PC-9 (cell line): ENCODE measurements around the gene TENM4. TPM values are rescaled to one million over a fixed set of nuclear protein-coding genes. Genes with fewer than 3 reads are reported as not detected.

Experiments
- BruUV-seq: library from RNA; stranded (reverse); fragments of 400-500 nt; replicated peaks from 2 replicates; lab custom pipeline; 2021; lab: Mats Ljungman, UMichigan
- CTCF ChIA-PET: fragments of 300-600 bp; sonication (Branson Sonifier 250); formaldehyde crosslinking; loops from one replicate; lab custom pipeline; 2022; ENCODE audit warnings: antibody characterized with exemption; lab: Charles Lee
- POLR2A ChIA-PET: fragments of 300-600 bp; sonication (Branson Sonifier 250); formaldehyde crosslinking; loops from one replicate; lab custom pipeline; 2022; ENCODE audit warnings: antibody characterized with exemption; ENCODE audit not compliant: unreplicated experiment; lab: Charles Lee
- DNase-seq, 2 experiments: peaks; one replicate each; pipeline versions ENCODE4 v3.0.0 to v3.0.0-alpha.2; 2015 to 2022; ENCODE audit warnings: mixed read lengths in 1 of 2
- H2AFZ ChIP-seq: fragments of 200-600 bp; sonication (generic); 2 replicates; pipeline ENCODE4 v1.8.1; 2017; ENCODE audit warnings: antibody characterized with exemption
- H3F3A ChIP-seq: fragments of 200-600 bp; sonication (generic); 2 replicates; pipeline ENCODE4 v1.8.1; 2017; ENCODE audit warnings: antibody characterized with exemption, mild to moderate bottlenecking, low read depth; ENCODE audit not compliant: insufficient read depth
- H3K27ac ChIP-seq: fragments of 200-600 bp; sonication (generic); 2 replicates; pipeline ENCODE4 v1.6.1; 2016; ENCODE audit warnings: mixed run types
- H3K27me3 ChIP-seq: fragments of 200-600 bp; sonication (generic); 2 replicates; pipeline ENCODE4 v1.6.1; 2016; ENCODE audit warnings: low read depth, mixed run types; ENCODE audit not compliant: insufficient read depth
- H3K36me3 ChIP-seq: fragments of 200-600 bp; sonication (generic); 2 replicates; pipeline ENCODE4 v1.6.1; 2016; ENCODE audit warnings: low read depth, mixed run types
- H3K4me1 ChIP-seq: fragments of 200-600 bp; sonication (generic); replicated peaks from 2 replicates; pipeline ENCODE4 v1.6.1; 2016; ENCODE audit warnings: mixed run types; ENCODE audit not compliant: insufficient read depth
- H3K4me2 ChIP-seq: fragments of 200-600 bp; sonication (generic); 2 replicates; pipeline ENCODE4 v1.6.1; 2017; ENCODE audit warnings: mixed run types
- H3K4me3 ChIP-seq: fragments of 200-600 bp; sonication (generic); 2 replicates; pipeline ENCODE4 v1.6.1; 2016; ENCODE audit warnings: mixed run types
- H3K79me2 ChIP-seq: fragments of 200-600 bp; sonication (generic); 2 replicates; pipeline ENCODE4 v1.6.1; 2017; ENCODE audit warnings: low read depth, mixed run types
- H3K9me2 ChIP-seq: fragments of 200-600 bp; sonication (generic); 2 replicates; pipeline ENCODE4 v1.8.1; 2017; ENCODE audit warnings: mild to moderate bottlenecking; ENCODE audit not compliant: insufficient read depth
- H3K9me3 ChIP-seq: fragments of 200-600 bp; sonication (generic); 2 replicates; pipeline ENCODE4 v1.8.1; 2016; ENCODE audit warnings: low read depth; ENCODE audit not compliant: insufficient read depth
- H4K20me1 ChIP-seq: fragments of 200-600 bp; sonication (generic); 2 replicates; pipeline ENCODE4 v1.8.1; 2017; ENCODE audit not compliant: insufficient read depth
- EZH2 ChIP-seq: fragments of 200-600 bp; sonication (generic); IDR thresholded peaks from 2 replicates; pipeline ENCODE4 v1.8.0; 2017; ENCODE audit warnings: antibody characterized with exemption, low read depth
- intact Hi-C: fragments of 100-400 bp; cut with micrococcal nuclease; formaldehyde crosslinking; loops from one replicate; pipeline ENCODE4 v1.10.0; 2022; ENCODE audit not compliant: unreplicated experiment
- total RNA-seq: library from RNA; stranded (reverse); gene quantifications from 2 replicates; pipeline ENCODE4 v1.2.3, GENCODE V29; 2021
- TF ChIP-seq, protein P1 (sequence below): fragments of 200-600 bp; sonication (generic); conservative IDR thresholded peaks from 2 replicates; pipeline ENCODE4 v1.6.1; 2017; ENCODE audit warnings: mixed run types, antibody characterized with exemption, mild to moderate bottlenecking, moderate library complexity

Gene TENM4
- total RNA-seq, 1 experiment from 2014 or later: not detected

- POLR2A ChIA-PET: no interaction called here
- DNase-seq: no peak
- H3K4me2 ChIP-seq: no peak overlapping the region
- H3K4me1 ChIP-seq: no peaks in the 10 kb centered on the region
- CTCF ChIA-PET: no interaction called here
- H4K20me1 ChIP-seq: no peaks in the 10 kb centered on the region
- no peaks in the 10 kb centered on the region for H3F3A ChIP-seq
- no TSS peak for BruUV-seq
- no peak overlapping the region for H3K4me3 ChIP-seq
- H2AFZ ChIP-seq: no peak overlapping the region
- H3K9me2 ChIP-seq: no peaks in the 10 kb centered on the region
- no peaks in the 10 kb centered on the region for H3K79me2 ChIP-seq
- H3K27me3 ChIP-seq: peaks cover 6% of the 10 kb centered on the region
- no peak for TF ChIP-seq EZH2
- TF ChIP-seq, protein P1, sequence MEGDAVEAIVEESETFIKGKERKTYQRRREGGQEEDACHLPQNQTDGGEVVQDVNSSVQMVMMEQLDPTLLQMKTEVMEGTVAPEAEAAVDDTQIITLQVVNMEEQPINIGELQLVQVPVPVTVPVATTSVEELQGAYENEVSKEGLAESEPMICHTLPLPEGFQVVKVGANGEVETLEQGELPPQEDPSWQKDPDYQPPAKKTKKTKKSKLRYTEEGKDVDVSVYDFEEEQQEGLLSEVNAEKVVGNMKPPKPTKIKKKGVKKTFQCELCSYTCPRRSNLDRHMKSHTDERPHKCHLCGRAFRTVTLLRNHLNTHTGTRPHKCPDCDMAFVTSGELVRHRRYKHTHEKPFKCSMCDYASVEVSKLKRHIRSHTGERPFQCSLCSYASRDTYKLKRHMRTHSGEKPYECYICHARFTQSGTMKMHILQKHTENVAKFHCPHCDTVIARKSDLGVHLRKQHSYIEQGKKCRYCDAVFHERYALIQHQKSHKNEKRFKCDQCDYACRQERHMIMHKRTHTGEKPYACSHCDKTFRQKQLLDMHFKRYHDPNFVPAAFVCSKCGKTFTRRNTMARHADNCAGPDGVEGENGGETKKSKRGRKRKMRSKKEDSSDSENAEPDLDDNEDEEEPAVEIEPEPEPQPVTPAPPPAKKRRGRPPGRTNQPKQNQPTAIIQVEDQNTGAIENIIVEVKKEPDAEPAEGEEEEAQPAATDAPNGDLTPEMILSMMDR: no peak
- H3K36me3 ChIP-seq: no peaks in the 10 kb centered on the region
- intact Hi-C loops: no loop called here
- H3K9me3 ChIP-seq: no peaks in the 10 kb centered on the region
- H3K27ac ChIP-seq: no peak overlapping the region
Measured at GRCh38 chr11:79116600-79116999, 324.2 kb downstream of the TENM4 start.

DNA sequence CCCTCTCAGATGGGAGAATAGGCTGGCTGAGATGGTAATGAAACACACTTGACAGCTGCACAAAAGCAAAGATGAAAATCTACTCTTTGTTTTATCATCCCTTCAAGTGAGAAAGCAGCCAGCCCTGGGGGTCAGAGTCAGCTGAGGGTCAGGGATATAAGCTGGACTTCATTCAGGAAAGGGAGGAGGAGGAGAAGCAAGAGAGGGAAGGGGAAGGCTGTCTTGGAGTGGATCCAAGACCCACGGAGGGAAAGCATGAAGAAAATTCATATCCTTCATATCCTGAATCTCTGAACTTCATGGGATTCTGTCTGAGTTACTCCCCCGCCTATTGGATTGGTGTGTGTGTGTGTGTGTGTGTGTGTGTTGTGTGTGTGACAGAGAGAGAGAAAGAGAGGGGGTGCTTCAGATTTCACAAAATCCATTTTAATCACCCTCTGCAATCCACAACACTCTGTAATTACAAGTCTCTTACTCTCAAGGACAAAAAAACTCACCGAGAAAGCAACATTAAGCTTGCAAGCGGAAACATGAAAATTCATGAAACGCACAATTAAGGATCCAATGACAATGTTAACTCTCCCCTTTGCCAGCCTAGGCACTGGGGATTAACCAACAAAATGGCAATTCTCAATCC lies 327.7 kb downstream of the TENM4 start:
- DNase-seq: no peak
- Histone ChIP-seq H3K4me1 (no peaks in the 10 kb centered on the region), H3K4me2 (no peak overlapping the region), H3K79me2 (no peaks in the 10 kb centered on the region), H3F3A (no peaks in the 10 kb centered on the region), H3K27ac (no peak overlapping the region), H4K20me1 (no peaks in the 10 kb centered on the region), H3K36me3 (no peaks in the 10 kb centered on the region), H3K27me3 (peaks cover 36% of the 10 kb centered on the region), H3K9me2 (no peaks in the 10 kb centered on the region), H2AFZ (no peak overlapping the region), H3K9me3 (no peaks in the 10 kb centered on the region), H3K4me3 (no peak overlapping the region)
- POLR2A ChIA-PET: interaction anchor here (0.6 kb wide), 1 partner anchor 300 kb away, joined by 5 read pairs; no protein-coding TSS in a partner anchor
- BruUV-seq: no TSS peak
- intact Hi-C loops: no loop called here
- no peak for TF ChIP-seq EZH2
- TF ChIP-seq, protein P1: no peak
- CTCF ChIA-PET: no interaction called here

DNA sequence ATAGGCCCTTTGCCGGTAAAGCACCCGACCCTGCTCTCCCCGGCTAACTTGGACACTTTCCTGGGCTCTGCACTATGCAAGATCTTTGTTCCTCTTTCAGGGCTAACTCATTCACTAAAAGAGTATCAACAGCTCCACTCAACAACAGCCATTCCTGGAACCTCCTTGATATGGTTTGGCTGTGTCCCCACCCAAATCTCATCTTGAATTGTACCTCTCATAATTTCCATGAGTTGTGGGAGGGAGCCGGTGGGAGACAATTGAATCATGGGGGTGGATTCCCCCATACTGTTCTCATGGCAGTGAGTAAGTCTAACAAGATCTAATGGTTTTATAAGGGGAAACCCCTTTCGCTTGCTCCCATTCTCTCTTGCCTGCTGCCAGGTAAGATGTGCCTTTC lies 330.0 kb downstream of the TENM4 start:
- H3K27ac ChIP-seq: no peak overlapping the region
- no peak overlapping the region for H3K4me2 ChIP-seq
- ChIA-PET CTCF (no interaction called here), POLR2A (no interaction called here)
- no peak overlapping the region for H3K4me3 ChIP-seq
- intact Hi-C loops: no loop called here
- no peaks in the 10 kb centered on the region for H3K79me2 ChIP-seq
- peaks cover 46% of the 10 kb centered on the region for H3K27me3 ChIP-seq
- H4K20me1 ChIP-seq: no peaks in the 10 kb centered on the region
- DNase-seq: no peak
- no peaks in the 10 kb centered on the region for H3K36me3 ChIP-seq
- no TSS peak for BruUV-seq
- H3K9me2 ChIP-seq: no peaks in the 10 kb centered on the region
- no peak overlapping the region for H2AFZ ChIP-seq
- no peaks in the 10 kb centered on the region for H3K4me1 ChIP-seq
- H3K9me3 ChIP-seq: no peaks in the 10 kb centered on the region
- TF ChIP-seq EZH2: no peak
- TF ChIP-seq, protein P1: no peak
- H3F3A ChIP-seq: no peaks in the 10 kb centered on the region
